ENCODE results near the gene LMNTD1. TPM values are rescaled to one million over a fixed set of nuclear protein-coding genes. Genes with fewer than 3 reads are reported as not detected.

The LMNTD1 gene
- total RNA-seq, 2 experiments from 2014 or later, result not detected

DNA sequence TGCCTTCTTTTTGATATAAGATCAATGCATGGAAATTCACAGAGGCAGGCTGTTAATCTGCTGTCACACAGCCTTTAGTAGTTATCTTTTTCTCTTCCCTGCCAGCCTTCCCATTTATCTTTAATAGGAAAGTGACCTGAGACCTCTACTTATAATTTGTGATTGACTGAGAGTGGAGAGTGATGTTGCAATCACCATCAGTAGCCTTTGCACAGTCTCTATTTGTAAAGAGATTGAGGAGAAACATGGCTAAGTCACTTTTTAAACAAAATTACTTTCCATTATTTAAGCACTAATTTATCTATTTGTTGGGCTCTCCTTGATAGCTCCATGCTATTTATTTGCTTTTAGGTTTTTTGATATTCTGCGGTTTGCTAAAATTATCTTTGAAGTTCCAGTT lies 19.9 kb downstream of the LMNTD1 start:
- no peaks in the 10 kb centered on the region for H3K27me3 Mint-ChIP-seq
- H3K4me1 Mint-ChIP-seq, result no peaks in the 10 kb centered on the region
- H3K9me3 Mint-ChIP-seq, result no peaks in the 10 kb centered on the region
- no peak overlapping the region for H3K27ac Mint-ChIP-seq
- ChIA-PET POLR2A (no interaction called here), CTCF (no interaction called here)
- DNase-seq, result no peak
- no peak overlapping the region for H3K4me3 Mint-ChIP-seq
- no peaks in the 10 kb centered on the region for H3K36me3 Mint-ChIP-seq (ENCODE audit: low read depth)

DNA sequence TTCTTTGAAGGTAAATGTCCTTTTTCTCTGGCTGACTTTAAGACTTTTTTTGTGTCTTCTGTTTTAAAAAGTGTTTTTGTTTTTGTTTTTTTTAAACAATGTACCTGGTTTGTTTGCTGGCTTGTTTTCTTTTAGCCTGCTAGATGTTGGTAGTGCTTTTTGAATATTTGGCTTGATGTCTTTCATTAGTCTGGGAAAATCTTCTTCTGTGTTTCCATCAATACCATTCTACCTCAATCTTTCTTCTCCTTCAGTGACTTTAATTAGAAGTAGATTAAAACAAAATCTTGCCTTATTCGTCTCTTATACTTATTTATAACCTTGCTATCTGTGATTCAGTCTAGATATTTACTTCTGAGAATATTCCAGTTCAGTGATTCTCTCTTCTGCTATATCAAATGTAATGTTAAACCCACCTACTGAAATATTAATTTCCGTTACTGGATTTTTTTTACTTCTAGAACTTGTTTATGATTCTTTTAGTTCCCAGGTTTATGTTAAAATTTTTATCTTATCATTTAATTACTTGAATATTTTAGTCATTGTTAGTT lies 21.5 kb downstream of the LMNTD1 start:
- Mint-ChIP-seq H3K4me1 (no peaks in the 10 kb centered on the region), H3K36me3 (ENCODE audit: low read depth) (no peaks in the 10 kb centered on the region), H3K9me3 (no peaks in the 10 kb centered on the region), H3K4me3 (no peak overlapping the region), H3K27me3 (no peaks in the 10 kb centered on the region), H3K27ac (no peak overlapping the region)
- POLR2A ChIA-PET, result no interaction called here
- CTCF ChIA-PET, result no interaction called here
- no peak for DNase-seq

DNA sequence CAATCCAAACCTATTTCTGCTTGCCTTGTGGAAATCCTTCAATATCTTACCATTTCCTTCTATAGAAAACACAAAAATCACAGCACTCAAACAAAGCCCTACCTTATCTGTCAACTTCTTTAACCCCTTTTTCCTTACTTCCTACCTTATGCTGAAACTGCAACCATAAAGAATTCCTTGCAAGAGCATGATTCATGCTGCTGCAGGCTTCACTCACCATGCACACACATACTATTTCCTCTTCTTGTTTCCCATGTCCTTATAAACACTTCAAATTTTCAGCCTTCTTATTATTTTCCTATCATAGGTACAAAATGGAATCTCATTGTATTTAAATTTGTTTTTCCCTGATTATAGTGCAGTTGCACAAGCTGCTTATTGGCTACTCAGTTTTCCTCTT lies 23.3 kb downstream of the LMNTD1 start:
- POLR2A ChIA-PET, result no interaction called here
- no peak overlapping the region for H3K27ac Mint-ChIP-seq
- no peaks in the 10 kb centered on the region for H3K27me3 Mint-ChIP-seq
- no peaks in the 10 kb centered on the region for H3K4me1 Mint-ChIP-seq
- no peak for DNase-seq
- H3K9me3 Mint-ChIP-seq, result no peaks in the 10 kb centered on the region
- H3K36me3 Mint-ChIP-seq (ENCODE audit: low read depth), result no peaks in the 10 kb centered on the region
- CTCF ChIA-PET, result no interaction called here
- no peak overlapping the region for H3K4me3 Mint-ChIP-seq

DNA sequence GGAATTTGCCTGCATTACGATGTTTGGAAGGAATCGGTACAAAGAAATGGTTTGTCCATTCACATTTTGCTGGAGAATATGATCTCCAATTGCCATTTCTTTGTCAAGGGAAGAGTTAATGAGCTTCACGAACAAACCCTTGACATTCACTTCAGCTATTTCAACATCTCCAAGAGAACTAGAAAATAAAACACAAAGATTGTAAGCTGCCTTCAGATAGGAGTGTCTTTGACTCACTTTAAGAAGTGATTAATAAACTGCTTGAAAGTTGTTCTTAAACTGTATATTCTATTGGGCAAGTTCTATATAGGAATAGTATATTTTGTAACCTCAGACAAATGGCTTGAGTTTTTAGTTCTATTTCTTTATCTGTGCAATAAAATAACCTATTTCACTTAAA lies 26.3 kb downstream of the LMNTD1 start:
- Mint-ChIP-seq H3K4me3 (no peak overlapping the region), H3K27ac (no peak overlapping the region), H3K27me3 (no peaks in the 10 kb centered on the region), H3K9me3 (no peaks in the 10 kb centered on the region), H3K4me1 (no peaks in the 10 kb centered on the region), H3K36me3 (ENCODE audit: low read depth) (no peaks in the 10 kb centered on the region)
- no peak for DNase-seq
- ChIA-PET CTCF (no interaction called here), POLR2A (no interaction called here)

DNA sequence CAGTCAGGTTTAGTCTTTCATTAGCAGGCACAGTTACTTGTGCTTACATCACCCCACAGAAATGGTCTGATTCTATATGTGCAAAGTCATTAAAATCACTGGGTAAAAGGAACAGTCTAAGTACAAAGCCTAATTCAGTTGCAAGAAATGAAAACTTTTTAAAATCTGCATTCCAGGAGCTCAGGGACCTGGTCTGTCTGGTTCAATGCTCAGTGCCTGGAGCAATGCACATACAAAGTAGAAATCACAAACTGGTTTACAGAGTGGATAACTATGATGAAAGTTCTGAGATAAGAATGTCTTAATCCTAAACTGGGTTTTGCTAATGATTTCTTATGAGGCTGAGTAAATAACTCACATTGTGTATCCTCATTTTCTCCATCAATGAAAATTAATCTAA lies 28.7 kb downstream of the LMNTD1 start:
- Mint-ChIP-seq H3K27ac (no peak overlapping the region), H3K27me3 (peaks cover 2% of the 10 kb centered on the region), H3K4me3 (no peak overlapping the region), H3K36me3 (ENCODE audit: low read depth) (no peaks in the 10 kb centered on the region), H3K4me1 (no peaks in the 10 kb centered on the region), H3K9me3 (no peaks in the 10 kb centered on the region)
- ChIA-PET POLR2A (no interaction called here), CTCF (no interaction called here)
- DNase-seq, result no peak

DNA sequence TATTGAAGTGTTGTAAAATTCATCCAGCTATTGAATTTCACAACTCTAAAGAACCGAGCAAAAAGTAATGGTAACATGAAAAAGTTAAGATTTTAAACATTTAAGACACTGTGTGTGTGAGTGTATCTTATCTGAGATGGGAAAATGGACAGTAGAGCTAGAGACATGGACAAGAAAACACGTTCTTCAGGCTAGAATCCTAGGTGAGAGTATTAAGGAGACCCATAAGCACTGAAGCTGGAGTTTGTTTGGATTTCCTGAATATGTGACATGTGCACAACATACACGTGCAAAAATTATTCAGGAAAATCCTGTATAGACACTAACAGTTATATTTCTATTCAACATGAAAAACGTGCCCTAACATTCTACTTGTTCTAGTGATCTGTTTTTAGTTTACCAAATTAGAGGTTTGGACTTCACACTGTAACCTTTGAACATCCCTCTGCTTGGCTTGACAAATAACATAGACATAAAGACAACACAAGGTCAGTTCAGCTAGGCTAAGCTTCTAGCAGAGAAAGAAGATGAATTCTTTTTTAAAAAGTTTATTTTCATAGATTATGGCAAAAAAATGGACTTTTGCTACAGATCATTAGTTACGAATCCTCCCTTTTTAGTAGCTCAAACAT lies 31.3 kb downstream of the LMNTD1 start:
- H3K36me3 Mint-ChIP-seq (ENCODE audit: low read depth), result no peaks in the 10 kb centered on the region
- H3K4me3 Mint-ChIP-seq, result no peak overlapping the region
- H3K4me1 Mint-ChIP-seq, result peaks cover 5% of the 10 kb centered on the region
- no peak overlapping the region for H3K27ac Mint-ChIP-seq
- ChIA-PET CTCF (interaction anchor here (0.8 kb wide), 1 partner anchor 9 kb away, joined by 3 read pairs; no protein-coding TSS in a partner anchor), POLR2A (no interaction called here)
- no peak for DNase-seq
- peaks cover 9% of the 10 kb centered on the region for H3K27me3 Mint-ChIP-seq
- no peaks in the 10 kb centered on the region for H3K9me3 Mint-ChIP-seq

DNA sequence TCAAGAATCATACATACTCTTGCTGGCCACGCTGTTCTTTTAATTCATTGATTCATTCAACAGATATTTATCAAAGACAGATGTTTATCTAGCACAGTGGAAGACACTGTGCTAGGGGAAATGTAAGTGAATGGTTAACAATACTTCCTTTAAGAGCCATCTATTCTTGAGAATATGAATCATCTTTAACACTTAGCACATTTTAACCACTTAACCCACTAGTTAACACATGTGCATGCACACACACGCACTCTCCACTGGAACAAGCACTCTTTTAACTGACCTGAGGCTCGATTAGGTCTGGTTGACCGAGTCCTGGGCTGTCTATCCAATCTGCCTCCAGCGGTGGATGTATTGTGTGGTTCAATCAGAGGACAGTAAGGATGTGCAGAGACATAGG lies 34.6 kb downstream of the LMNTD1 start:
- Mint-ChIP-seq H3K36me3 (ENCODE audit: low read depth) (no peaks in the 10 kb centered on the region), H3K9me3 (no peaks in the 10 kb centered on the region), H3K4me1 (peaks cover 5% of the 10 kb centered on the region), H3K27ac (no peak overlapping the region), H3K27me3 (peaks cover 14% of the 10 kb centered on the region), H3K4me3 (no peak overlapping the region)
- DNase-seq, result no peak
- CTCF ChIA-PET, result no interaction called here
- POLR2A ChIA-PET, result no interaction called here

DNA sequence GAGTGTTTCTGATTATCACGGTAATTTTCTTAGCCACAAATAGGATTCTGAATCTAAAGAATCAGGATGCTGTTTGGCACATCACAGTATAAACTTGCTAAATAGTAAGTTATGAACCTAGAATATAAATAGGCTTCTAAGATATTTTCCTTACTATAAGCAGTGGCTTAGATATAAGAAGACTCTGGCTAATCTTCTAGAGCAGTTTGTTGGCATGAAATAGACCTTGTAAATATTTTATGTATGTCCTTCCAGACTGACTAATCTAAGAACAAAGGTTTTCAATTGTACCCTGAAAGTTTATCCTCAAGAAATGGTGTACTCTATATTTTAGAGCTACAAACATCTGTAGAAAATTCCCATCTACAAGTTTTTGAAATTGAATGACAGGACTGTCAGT lies 48.3 kb downstream of the LMNTD1 start:
- Mint-ChIP-seq H3K36me3 (ENCODE audit: low read depth) (no peaks in the 10 kb centered on the region), H3K4me3 (no peak overlapping the region), H3K4me1 (no peaks in the 10 kb centered on the region), H3K27ac (no peak overlapping the region), H3K27me3 (no peaks in the 10 kb centered on the region), H3K9me3 (no peaks in the 10 kb centered on the region)
- no peak for DNase-seq
- CTCF ChIA-PET, result no interaction called here
- POLR2A ChIA-PET, result no interaction called here

DNA sequence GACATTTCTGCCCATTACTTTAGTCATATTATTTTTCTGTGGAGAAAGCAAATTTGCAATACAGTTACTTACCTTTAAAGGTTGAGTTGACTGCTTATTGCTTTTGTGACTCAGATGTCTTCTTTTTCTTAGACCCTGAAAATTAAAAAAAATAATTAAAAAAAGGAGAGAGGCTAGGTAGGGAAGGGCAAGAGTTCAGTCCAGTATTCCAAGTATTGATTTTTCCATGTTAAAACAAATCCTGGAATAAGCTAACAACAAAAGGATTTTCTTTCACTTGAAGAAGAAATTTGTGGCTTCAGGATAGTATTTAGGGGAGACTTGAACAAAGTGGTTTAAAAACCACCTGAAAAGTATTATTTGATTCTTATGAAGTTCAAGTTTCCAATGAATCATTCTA lies 49.4 kb downstream of the LMNTD1 start:
- no peaks in the 10 kb centered on the region for H3K36me3 Mint-ChIP-seq (ENCODE audit: low read depth)
- no peaks in the 10 kb centered on the region for H3K9me3 Mint-ChIP-seq
- H3K27me3 Mint-ChIP-seq, result no peaks in the 10 kb centered on the region
- H3K4me3 Mint-ChIP-seq, result no peak overlapping the region
- ChIA-PET POLR2A (no interaction called here), CTCF (no interaction called here)
- no peak overlapping the region for H3K27ac Mint-ChIP-seq
- no peak for DNase-seq
- H3K4me1 Mint-ChIP-seq, result no peaks in the 10 kb centered on the region

DNA sequence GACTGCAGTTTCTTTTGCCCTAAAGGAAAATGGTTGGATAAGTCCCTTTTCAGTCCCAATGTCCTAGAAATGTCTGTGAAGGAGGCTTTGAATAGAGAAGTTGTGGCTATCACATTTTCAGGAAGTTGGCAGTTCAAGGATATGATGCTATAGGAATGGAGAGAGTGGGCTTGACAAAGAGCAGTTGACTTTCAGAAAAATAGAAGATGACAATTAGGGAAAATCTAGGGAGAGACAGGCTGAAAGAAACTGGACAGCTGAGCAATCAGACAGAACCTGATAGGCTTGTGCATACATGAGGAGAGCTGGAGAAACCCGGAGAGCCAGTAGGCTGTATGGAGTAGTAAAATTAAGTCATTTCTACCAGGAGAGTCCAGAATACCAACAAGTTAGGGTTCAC lies 50.5 kb downstream of the LMNTD1 start:
- Mint-ChIP-seq H3K9me3 (peaks cover 3% of the 10 kb centered on the region), H3K4me3 (no peak overlapping the region), H3K27me3 (no peaks in the 10 kb centered on the region), H3K27ac (no peak overlapping the region), H3K36me3 (ENCODE audit: low read depth) (no peaks in the 10 kb centered on the region), H3K4me1 (no peaks in the 10 kb centered on the region)
- ChIA-PET POLR2A (no interaction called here), CTCF (no interaction called here)
- DNase-seq, result no peak

DNA sequence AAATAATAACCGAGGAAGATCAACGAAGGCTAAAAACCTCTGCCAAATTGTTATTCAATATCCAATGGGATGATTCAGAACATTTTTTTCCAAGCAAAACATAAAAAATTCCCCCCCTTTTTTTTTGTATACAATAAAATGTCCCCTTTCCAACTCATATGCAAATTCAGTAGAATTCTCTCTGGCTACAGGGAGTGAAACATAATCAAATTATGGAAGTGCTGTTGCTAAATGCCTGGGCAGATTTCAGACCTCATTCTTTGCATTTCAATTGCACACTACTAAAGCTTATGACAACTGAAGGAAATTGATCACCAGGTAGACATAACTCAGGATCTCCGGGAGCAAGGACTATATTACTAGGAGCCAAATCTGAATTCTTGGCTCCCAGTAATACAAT lies 51.0 kb downstream of the LMNTD1 start:
- Mint-ChIP-seq H3K27me3 (no peaks in the 10 kb centered on the region), H3K9me3 (peaks cover 3% of the 10 kb centered on the region), H3K4me3 (no peak overlapping the region), H3K4me1 (no peaks in the 10 kb centered on the region), H3K36me3 (ENCODE audit: low read depth) (no peaks in the 10 kb centered on the region), H3K27ac (no peak overlapping the region)
- POLR2A ChIA-PET, result no interaction called here
- CTCF ChIA-PET, result no interaction called here
- no peak for DNase-seq

DNA sequence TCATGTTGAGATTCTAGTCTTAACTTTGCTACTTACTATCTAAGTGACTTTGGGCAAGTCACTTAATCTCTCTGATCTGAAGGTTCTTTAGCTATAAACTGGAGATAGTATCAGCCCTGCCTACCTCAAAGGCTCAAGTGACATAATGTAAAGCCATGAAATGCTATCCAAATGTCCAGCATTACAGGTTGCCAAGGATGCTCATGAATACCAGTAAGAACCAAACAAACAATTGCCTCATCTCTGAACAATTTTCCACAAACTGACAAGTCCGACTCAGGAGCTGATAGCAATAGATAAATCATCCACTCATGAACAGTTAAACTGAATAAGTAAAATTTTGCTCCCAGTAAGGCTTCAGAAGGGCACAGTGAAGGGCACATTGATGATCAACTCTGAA lies 51.5 kb downstream of the LMNTD1 start:
- POLR2A ChIA-PET, result no interaction called here
- H3K36me3 Mint-ChIP-seq (ENCODE audit: low read depth), result no peaks in the 10 kb centered on the region
- no peak overlapping the region for H3K4me3 Mint-ChIP-seq
- no peaks in the 10 kb centered on the region for H3K4me1 Mint-ChIP-seq
- no peak for DNase-seq
- no peak overlapping the region for H3K27ac Mint-ChIP-seq
- CTCF ChIA-PET, result no interaction called here
- H3K27me3 Mint-ChIP-seq, result no peaks in the 10 kb centered on the region
- H3K9me3 Mint-ChIP-seq, result peaks cover 6% of the 10 kb centered on the region

DNA sequence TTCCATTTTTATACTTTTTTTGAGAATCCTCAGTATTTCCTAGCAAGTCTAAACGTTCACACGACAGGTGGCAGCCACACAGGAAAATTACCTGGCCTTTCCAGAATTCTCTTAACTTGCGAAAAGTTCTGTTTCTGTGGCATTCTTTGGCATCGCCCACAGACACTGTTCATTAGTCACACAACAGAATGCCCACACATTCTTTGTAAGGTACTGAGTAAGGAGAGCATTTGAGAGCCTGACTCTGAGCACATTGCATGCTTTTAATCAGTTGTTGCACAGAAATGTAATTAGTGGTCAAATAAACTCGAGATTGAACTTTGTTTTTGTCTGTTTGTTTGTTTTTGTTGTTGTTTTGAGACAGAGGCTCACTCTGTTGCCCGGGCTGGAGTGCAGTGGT lies 52.4 kb downstream of the LMNTD1 start:
- no peaks in the 10 kb centered on the region for H3K27me3 Mint-ChIP-seq
- CTCF ChIA-PET, result no interaction called here

DNA sequence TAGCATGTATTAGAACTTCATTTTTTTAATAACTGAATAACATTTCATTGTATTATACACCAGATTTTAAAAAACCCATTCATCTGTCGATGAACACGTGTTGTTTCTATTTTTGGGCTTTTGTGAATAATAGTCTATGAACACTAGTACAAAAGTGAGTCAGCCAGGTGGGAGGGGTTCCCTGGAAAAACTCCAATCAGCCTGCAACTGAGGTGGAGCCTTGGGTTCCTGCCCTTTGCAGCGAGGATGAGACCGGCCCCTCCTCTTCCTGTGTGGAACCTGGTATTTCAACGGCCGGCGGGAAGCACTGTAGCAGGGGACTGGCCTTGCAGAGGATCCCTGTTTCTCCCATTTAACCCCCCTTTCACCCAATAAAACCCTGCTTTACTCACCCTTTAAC lies 56.1 kb downstream of the LMNTD1 start:
- H3K27ac Mint-ChIP-seq, result no peak overlapping the region
- no peak for DNase-seq
- peaks cover 6% of the 10 kb centered on the region for H3K9me3 Mint-ChIP-seq
- no peak overlapping the region for H3K4me3 Mint-ChIP-seq
- H3K36me3 Mint-ChIP-seq (ENCODE audit: low read depth), result no peaks in the 10 kb centered on the region
- no peaks in the 10 kb centered on the region for H3K27me3 Mint-ChIP-seq
- CTCF ChIA-PET, result no interaction called here
- POLR2A ChIA-PET, result no interaction called here
- no peaks in the 10 kb centered on the region for H3K4me1 Mint-ChIP-seq

More for the DNA sequence above, 52.4 kb downstream of the LMNTD1 start:
- Mint-ChIP-seq H3K9me3 (peaks cover 6% of the 10 kb centered on the region), H3K27ac (no peak overlapping the region), H3K4me3 (no peak overlapping the region), H3K36me3 (ENCODE audit: low read depth) (no peaks in the 10 kb centered on the region), H3K4me1 (no peaks in the 10 kb centered on the region)
- POLR2A ChIA-PET, result no interaction called here
- no peak for DNase-seq
